ENCODE measurements around the gene ITIH1.

DNA sequence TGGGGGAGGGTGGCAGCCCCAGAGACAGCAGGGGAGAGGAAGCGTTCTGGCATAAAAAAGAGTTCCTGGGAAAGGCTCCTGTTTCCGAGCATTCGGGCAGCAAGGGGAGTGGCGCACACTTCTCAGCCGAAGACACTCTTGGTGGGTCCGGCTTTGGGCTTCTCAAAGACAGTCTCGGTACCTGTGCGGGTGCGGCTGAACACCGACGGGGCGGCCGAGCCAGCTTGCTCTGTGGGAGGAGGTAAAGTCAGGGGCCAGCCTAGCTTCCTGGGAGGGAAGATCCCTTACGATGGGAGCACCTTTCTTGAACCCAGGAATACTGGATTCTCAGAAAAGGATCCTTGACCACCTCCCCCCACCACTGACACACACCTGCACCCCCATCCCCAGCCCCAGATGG is 55.8 kb downstream of the ITIH1 start:
- TF ChIP-seq, protein P1, sequence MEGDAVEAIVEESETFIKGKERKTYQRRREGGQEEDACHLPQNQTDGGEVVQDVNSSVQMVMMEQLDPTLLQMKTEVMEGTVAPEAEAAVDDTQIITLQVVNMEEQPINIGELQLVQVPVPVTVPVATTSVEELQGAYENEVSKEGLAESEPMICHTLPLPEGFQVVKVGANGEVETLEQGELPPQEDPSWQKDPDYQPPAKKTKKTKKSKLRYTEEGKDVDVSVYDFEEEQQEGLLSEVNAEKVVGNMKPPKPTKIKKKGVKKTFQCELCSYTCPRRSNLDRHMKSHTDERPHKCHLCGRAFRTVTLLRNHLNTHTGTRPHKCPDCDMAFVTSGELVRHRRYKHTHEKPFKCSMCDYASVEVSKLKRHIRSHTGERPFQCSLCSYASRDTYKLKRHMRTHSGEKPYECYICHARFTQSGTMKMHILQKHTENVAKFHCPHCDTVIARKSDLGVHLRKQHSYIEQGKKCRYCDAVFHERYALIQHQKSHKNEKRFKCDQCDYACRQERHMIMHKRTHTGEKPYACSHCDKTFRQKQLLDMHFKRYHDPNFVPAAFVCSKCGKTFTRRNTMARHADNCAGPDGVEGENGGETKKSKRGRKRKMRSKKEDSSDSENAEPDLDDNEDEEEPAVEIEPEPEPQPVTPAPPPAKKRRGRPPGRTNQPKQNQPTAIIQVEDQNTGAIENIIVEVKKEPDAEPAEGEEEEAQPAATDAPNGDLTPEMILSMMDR (IDR thresholded peaks at IDR 0.05; ENCODE audit: low read depth, low read length), result no peak
- no peak for TF ChIP-seq EZH2phosphoT487 (IDR thresholded peaks at IDR 0.05; ENCODE audit: low read depth)
